H7 (cell line): ENCODE measurements around the gene GNGT1. TPM values are rescaled to one million over a fixed set of nuclear protein-coding genes. Genes with fewer than 3 reads are reported as not detected.
"Not testable (repeated sequence)": the region's sequence is repeated elsewhere in the genome, so short reads cannot be mapped to it uniquely, and the experiment has no call there.

ENCODE experiments used
- DNase-seq: peaks from one replicate; pipeline ENCODE4 v3.0.0; 2012
- H3K27me3 ChIP-seq: 2 replicates; pipeline ENCODE4 v1.6.0; 2011; ENCODE audit warnings: mild to moderate bottlenecking, low read length; ENCODE audit not compliant: control insufficient read depth, insufficient read depth
- H3K36me3 ChIP-seq: replicated peaks from 2 replicates; pipeline ENCODE4 v1.5.1; 2011; ENCODE audit warnings: low read length; ENCODE audit not compliant: control insufficient read depth, insufficient read depth
- H3K4me3 ChIP-seq: 2 replicates; pipeline ENCODE4 v1.5.1; 2011; ENCODE audit warnings: low read depth, mild to moderate bottlenecking, control low read depth, low read length, moderate library complexity; ENCODE audit not compliant: insufficient read depth
- total RNA-seq: library from RNA; depleted of rRNA; stranded (reverse); fragments of >200 nt; shearing (Covaris generic); gene quantifications from 2 replicates; pipeline ENCODE4 v1.2.3, GENCODE V29; 2014

GNGT1 gene
- total RNA-seq, 1 experiment from 2014 or later = not detected

DNA sequence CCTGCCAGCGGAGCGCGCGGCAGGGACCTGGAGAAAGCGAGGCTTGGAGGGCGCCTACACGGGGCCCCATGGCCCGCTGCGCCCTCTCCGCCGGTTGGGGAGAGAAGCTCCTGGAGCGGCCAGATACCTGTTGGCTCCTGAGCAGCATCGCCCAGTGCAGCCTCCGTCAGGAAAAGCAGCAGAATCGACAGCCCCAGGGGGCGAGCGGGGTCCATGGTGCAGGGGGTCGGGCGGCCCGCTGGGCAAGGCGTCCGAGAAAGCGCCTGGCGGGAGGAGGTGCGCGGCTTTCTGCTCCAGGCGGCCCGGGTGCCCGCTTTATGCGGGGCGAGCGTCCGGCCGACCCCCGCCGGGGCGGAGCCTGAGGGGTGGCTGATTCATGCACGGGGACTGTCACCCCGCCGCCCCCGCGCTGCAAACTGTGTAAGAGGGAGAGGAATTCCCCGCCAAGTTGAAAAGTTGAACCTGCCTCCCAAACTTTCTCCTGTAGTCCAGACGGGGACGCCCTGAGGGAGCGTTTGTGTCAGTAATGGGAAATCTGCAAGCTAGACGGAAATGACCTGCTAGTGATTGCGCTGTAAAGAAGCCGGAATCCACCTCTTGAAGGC lies 15.8 kb upstream of the GNGT1 start, which contains the start of gene TFPI2:
TSS of gene TFPI2 (minus strand) at position 290 of the 605 bp plus-strand sequence. CDS start at position 215, 75 bp downstream.
- Histone ChIP-seq H3K27me3 (peaks cover 10% of the 10 kb centered on the region), H3K36me3 (no peaks in the 10 kb centered on the region), H3K4me3 (peak within 1 kb of the TSS; percentile 74)
- DNase-seq = peak; percentile 71

DNA sequence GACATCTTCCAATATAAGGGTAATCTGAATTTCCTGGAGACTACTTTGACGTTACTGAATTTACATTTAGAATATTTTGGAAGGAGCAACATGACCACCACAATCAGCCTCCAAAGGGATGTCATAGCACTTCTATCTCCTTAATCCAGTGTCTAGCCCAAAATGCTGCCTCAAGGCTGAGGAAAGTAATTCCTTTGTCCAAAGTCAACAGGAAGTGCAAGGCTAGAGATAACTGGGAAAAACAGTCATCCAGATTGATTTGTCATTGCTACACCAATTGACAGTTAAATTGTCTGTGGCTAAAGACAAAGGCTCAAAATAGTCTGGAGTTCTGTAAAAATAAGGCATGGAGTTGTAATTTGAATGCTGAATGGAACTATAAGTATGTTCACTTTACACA lies 11.9 kb upstream of the GNGT1 start:
- Histone ChIP-seq H3K4me3 (no peak overlapping the region), H3K36me3 (no peaks in the 10 kb centered on the region), H3K27me3 (peaks cover 10% of the 10 kb centered on the region)
- DNase-seq = no peak

DNA sequence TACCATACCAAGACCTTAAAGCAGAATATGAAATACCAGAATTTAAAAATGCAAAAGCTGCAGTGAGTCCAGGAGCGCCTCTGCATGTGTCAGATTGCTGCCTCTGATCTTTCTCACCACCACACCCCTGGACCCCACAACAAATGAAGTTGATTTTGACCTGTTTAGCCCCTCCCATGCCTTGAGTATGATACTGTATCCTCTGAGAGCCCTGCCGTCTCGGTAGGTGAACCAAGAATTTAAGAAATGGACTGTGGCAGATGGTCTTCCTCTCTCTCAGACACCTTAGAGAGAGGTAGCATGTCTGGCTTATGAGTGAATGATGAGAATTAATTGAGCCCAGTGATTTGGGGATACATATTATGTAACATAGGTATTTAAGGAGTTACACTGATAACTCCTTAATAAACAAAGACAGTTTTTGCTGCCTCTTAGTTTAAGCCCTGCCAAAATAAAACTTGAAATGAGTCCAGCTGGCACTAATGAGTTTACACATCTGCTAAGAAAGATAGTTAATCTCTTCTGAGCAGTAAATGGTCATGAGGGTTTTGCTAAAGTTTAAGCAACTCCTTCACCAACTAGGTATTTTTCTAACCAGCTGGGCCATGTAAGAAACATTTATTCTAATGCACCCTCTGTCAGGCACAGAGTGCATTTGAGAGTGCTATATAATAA lies 11.3 kb upstream of the GNGT1 start:
- H3K36me3 ChIP-seq = no peaks in the 10 kb centered on the region
- peaks cover 7% of the 10 kb centered on the region for H3K27me3 ChIP-seq
- no peak for DNase-seq
- no peak overlapping the region for H3K4me3 ChIP-seq

DNA sequence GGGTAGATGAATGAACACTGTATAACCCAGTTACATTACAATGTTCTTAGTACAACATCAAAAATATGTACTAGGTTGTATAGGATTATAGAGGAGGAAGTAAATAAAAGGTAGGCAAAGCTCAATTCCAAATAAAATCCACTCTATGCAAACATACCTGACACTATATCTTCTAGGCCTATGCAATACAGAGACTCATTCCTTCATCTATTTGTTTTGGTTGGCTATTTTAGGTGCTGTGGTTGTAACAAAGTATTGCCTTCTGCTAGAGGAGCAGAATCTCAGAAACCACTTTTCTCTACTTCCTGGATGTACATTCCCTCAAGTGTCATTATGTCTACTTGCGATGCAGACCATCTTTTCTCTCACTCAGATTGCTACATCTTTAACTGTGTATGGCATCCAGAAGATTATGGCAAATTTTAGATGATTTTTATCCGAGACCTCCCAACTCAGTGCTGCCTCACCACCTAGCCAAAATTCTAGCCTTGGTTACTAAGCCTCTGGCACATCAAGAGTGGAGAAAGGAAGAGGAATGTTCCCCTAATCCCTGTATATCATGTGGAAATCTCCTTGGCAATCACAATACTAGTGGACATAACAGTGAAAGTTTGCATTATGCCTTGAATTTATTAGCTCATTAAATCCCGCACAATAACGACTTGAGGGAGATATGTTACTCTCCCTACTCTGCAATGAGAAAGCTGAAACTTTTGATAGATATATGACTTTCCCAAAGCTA lies 10.3 kb upstream of the GNGT1 start:
- H3K27me3 ChIP-seq = no peaks in the 10 kb centered on the region; the same call in 1 of the 2 replicates
- DNase-seq = no peak
- H3K4me3 ChIP-seq = no peak overlapping the region
- no peaks in the 10 kb centered on the region for H3K36me3 ChIP-seq

DNA sequence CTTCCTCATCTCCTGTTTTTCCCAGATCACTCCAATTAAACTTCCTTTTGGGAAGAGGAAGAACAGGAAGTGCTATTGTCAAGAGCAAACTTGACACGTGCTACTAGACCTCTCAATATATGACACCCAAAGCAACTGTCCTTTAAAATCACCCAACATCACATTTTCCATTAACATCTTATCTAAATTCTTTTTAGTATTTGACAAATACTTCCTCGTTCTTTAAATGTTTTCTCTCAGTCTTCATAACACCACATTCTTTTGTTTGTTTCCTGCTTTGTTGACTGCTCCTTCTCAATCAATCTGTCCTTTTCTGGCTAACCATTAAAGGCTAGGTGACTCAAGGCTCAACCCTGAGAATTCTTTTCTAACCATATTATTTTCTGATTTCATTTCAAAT lies 8.7 kb upstream of the GNGT1 start:
- DNase-seq = no peak
- H3K4me3 ChIP-seq = no peak overlapping the region
- H3K36me3 ChIP-seq = no peaks in the 10 kb centered on the region
- H3K27me3 ChIP-seq = no peaks in the 10 kb centered on the region; the same call in 1 of the 2 replicates

DNA sequence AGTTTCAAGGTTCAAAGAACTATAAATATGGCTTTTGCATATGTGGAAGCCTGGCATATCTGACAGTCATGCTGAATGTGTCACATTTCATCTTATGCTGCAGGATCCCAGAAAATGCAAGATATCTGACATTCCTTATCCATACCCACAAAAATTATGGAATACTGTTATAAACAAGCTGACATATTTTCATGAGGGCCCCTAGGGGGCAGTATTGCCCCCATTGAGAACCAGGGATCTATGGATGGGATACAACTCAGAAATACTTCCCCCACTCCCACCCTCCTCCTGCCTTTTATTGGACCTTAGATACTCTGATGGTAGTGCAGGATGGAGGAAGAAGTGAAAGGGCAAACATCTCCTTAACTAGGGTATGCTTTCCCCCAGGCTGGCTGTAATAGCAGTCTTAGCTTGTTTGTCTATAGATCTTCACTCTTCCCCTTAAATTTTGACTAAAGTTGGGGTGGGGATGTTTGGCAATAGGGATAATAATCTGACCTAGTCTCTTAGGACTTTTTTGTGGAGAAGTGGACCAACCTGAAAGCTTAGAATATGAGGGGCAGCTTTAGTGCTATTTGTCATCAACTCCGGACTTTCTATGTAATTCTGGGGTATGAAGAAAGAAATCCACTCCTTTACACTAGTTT lies 3.5 kb upstream of the GNGT1 start:
- no peak overlapping the region for H3K4me3 ChIP-seq
- no peaks in the 10 kb centered on the region for H3K36me3 ChIP-seq
- no peaks in the 10 kb centered on the region; the same call in 1 of the 2 replicates for H3K27me3 ChIP-seq
- peak; percentile 34 for DNase-seq

DNA sequence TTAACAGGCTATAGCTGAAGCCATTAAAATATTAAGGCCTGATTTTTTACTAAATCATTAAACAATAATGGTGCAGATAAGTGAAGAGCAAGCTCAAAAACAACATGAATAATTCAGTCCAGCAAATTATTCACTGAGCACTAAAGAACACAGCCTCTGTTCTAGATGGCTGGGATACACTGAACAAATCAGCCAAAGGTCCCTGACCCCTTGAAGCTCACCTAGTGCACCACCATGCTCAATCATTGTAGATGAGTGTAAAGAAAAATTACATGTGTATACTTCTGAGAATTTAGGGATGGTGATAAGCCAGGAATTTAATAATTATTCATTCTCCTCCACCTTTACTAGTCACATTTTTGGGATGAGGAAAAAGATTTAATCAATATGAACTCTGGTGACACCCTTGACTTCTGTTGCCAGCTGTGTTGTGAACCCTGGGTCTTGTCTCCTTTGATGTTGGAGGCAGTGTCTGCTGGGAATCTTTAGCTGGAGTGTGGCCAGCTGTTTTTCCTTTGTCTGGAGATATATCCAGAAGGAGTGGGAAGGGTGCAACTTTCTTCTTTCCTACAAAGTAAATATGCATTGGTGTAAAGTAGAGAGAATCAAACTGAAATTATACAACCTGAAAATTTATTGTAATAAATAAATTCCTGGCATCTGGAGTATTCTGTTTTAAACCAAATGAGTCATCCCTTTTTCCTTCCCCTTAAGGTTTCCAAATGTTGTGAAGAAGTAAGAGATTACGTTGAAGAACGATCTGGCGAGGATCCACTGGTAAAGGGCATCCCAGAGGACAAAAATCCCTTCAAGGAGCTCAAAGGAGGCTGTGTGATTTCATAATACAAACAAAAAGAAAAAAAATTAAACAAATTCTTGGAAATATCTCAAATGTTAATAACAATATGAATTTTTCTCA lies 4.0 kb downstream of the GNGT1 start:
- no peaks in the 10 kb centered on the region for H3K36me3 ChIP-seq
- no peak for DNase-seq
- no peak overlapping the region for H3K4me3 ChIP-seq
- no peaks in the 10 kb centered on the region for H3K27me3 ChIP-seq

DNA sequence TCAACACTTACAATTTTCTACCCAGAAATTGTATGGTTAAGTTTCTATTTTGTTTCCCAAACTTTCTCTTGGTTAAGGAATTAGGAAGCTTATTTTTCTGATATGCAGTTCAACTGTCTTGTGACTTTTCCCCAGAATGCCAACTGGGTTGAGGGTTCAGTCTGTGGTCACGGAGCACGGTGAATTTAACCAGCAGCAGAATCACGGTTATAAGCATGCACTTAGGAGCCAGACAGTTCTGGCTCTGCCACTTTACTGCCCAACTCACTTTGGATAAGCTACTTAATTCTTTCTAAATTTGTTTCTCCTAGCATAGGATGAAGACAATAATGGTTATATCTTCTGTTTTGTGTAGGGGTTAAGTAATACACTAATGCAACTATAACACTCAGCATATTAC lies 4.9 kb downstream of the GNGT1 start:
- not testable (repeated sequence) for H3K27me3 ChIP-seq, DNase-seq, H3K4me3 ChIP-seq, H3K36me3 ChIP-seq

DNA sequence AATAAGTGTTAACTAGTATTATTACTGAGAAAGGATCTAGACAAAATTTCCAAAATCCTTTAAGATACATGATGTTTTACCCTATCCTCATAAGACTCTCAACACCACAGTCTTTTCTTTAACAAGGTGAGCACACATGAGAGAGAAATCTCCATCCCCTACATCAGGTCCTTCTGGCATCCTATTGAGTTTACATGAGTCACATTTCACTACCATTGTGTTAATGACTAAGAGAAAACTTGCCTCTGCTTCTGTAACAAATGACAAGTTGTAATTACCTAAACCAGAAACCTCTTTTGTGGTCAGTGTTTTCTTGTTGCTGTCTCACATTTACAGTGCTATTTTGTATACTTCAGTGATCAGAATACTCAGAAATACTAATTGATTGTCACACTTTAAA lies 5.3 kb downstream of the GNGT1 start:
- not testable (repeated sequence) for H3K27me3 ChIP-seq, H3K4me3 ChIP-seq, H3K36me3 ChIP-seq, DNase-seq

DNA sequence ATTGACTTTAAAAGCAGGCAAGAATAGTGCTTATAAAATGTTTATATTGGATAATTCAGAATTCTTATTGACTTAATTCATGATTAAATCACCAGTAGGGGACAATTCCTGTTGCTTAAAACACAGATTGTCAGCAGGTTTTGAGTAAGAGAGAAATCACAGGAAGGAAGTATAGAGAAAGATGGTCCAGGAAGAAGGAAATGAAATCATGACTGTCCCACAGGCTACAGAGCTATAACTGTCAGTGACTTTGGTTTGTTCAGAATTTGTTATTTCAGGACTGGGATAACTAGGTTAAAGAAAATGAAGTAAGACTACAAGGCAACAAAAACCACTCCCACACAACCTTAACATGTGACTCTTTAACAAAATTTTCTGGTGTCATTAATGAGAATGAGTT lies 6.8 kb downstream of the GNGT1 start:
- no peaks in the 10 kb centered on the region for H3K27me3 ChIP-seq
- H3K36me3 ChIP-seq = no peaks in the 10 kb centered on the region
- no peak for DNase-seq
- H3K4me3 ChIP-seq = no peak overlapping the region

DNA sequence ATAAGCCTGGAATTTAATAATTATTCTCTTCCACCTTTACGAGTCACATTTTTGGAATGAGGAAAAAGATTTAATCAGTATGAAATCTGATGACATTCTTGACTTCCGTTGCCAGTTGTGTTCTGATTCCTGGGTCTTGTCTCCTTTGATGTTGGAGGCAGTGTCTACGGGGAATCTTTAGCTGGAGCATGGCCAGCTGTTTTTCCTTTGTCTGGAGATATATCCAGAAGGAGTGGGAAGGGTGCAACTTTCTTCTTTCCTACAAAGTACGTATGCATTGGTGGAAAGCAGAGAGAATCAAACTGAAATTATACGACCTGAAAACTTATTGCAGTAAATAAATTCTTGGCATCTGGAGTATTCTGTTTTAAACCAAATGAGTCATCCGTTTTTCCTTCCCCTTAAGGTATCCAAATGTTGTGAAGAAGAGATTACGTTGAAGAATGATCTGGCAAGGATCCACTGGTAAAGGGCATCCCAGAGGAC lies 8.3 kb downstream of the GNGT1 start:
- no peak for DNase-seq

DNA sequence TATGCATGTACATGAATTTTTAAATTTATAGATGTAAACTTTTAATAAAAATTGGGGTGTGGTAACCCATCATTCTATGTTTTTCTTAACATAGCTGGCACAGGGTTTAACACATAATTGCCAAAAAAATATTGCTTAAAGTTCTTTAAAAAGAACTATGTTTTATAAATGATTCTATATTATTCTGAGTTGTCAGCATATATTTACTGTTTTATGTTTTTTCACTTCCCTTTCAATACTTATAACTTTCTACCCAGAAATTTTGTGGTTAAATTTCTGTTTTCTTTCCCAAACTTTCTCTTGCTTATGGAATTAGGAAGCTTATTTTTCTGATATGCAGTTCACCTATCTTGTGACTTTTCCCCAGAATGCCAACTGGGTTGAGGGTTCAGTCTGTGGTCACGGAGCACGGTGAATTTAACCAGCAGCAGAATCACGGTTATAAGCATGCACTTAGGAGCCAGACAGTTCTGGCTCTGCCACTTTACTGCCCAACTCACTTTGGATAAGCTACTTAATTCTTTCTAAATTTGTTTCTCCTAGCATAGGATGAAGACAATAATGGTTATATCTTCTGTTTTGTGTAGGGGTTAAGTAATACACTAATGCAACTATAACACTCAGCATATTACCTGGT lies 9.0 kb downstream of the GNGT1 start:
- not testable (repeated sequence) for H3K4me3 ChIP-seq, H3K36me3 ChIP-seq, H3K27me3 ChIP-seq, DNase-seq

More for the DNA sequence above, 8.3 kb downstream of the GNGT1 start:
- H3K4me3 ChIP-seq = no peak overlapping the region
- H3K36me3 ChIP-seq = no peaks in the 10 kb centered on the region
- H3K27me3 ChIP-seq = no peaks in the 10 kb centered on the region

DNA sequence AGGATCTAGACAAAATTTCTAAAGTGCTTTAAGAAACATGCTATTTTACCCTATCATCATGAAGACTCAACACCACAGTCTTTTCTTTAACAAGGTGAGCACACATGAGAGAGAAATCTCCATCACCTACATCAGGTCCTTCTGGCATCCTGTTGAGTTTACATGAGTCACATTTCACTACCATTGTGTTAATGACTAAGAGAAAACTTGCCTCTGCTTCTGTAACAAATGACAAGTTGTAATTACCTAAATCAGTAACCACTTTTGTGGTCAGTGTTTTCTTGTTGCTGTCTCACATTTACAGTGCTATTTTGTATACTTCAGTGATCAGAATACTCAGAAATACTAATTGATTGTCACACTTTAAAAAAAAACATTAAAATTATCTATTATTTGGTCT lies 9.5 kb downstream of the GNGT1 start:
- not testable (repeated sequence) for DNase-seq, H3K4me3 ChIP-seq, H3K36me3 ChIP-seq, H3K27me3 ChIP-seq
